ENCODE measurements around the gene KLK3. TPM values are rescaled to one million over a fixed set of nuclear protein-coding genes. Genes with fewer than 3 reads are reported as not detected.

Gene KLK3
- total and polyA plus RNA-seq, 2 of the 4 experiments (the other 2 are of a cell fraction) = not detected

GRCh38 chr19:50829801-50830200 is 24.9 kb upstream of the KLK3 start:
- no peak overlapping the region for H2BK20ac ChIP-seq (ENCODE audit: low read depth, low read length)
- no peak overlapping the region for H3K4ac ChIP-seq (ENCODE audit: low read depth, low read length)
- intact Hi-C loops (cut with micrococcal nuclease) (no loop called here), dilution Hi-C loops (cut with HindIII; ENCODE audit: low sequenced_read_pairs, unreplicated experiment) (no loop called here), in situ Hi-C loops (cut with MboI; ENCODE audit: low sequenced_read_pairs) (no loop called here)
- no peak overlapping the region for H3K23ac ChIP-seq (ENCODE audit: low read depth, low read length)
- H2BK5ac ChIP-seq (ENCODE audit: low read depth, low read length, poor library complexity, severe bottlenecking) = no peak overlapping the region
- no peak for ATAC-seq (ENCODE audit: low read depth)
- no peak overlapping the region for H2AK5ac ChIP-seq (ENCODE audit: low read depth, low read length)
- ChIA-PET CTCF (no interaction called here), POLR2A (ENCODE audit: unreplicated experiment) (no interaction called here)
- no peak for DNase-seq
- no peaks in the 10 kb centered on the region for H3K4me1 ChIP-seq (ENCODE audit: control insufficient read depth, insufficient read depth, low read length)
- no peaks in the 10 kb centered on the region for H4K20me1 ChIP-seq (ENCODE audit: insufficient read depth, low read length)
- peaks cover 1% of the 10 kb centered on the region; the same call in 1 of the 2 replicates for H3K27me3 ChIP-seq (ENCODE audit: control insufficient read depth, insufficient read depth, low read length)
- H3K18ac ChIP-seq (ENCODE audit: low read depth, low read length) = no peak overlapping the region
- H3K4me2 ChIP-seq (ENCODE audit: low read depth, low read length) = no peak overlapping the region
- no peak overlapping the region for H3K4me3 ChIP-seq (ENCODE audit: insufficient read depth, low read depth, low read length)
- no peaks in the 10 kb centered on the region for H3K9me1 ChIP-seq (ENCODE audit: insufficient read depth, low read length)
- H3K14ac ChIP-seq (replicated peaks; ENCODE audit: low read depth, low read length) = no peak overlapping the region
- H3K36me3 ChIP-seq (ENCODE audit: control insufficient read depth, insufficient read depth, low read length) = no peaks in the 10 kb centered on the region
- no peak overlapping the region for H3K27ac ChIP-seq (ENCODE audit: insufficient read depth, low read length)
- no peaks in the 10 kb centered on the region for H3K79me1 ChIP-seq (ENCODE audit: low read depth in 1 of 2, low read length in 2 of 2)
- no peak overlapping the region for H3K56ac ChIP-seq (ENCODE audit: extremely low read depth, insufficient read depth, low read length)
- H4K5ac ChIP-seq (ENCODE audit: low read depth, low read length) = no peak overlapping the region
- WGBS, 2 experiments (ENCODE audit: extremely low coverage in 2 of 2, insufficient read length in 1 of 2) = no CpG with 5 or more reads among the region's 5 CpGs
- no peak overlapping the region for H3K9ac ChIP-seq (ENCODE audit: low read depth, low read length)
- H3K9me3 ChIP-seq (ENCODE audit: control insufficient read depth, insufficient read depth, low read length) = no peaks in the 10 kb centered on the region
- BruUV-seq (replicated peaks) = no TSS peak
- no peak overlapping the region for H2AK9ac ChIP-seq (replicated peaks; ENCODE audit: low read depth, low read length, poor library complexity)
- H2BK120ac ChIP-seq (ENCODE audit: low read depth, low read length) = no peak overlapping the region
- H2AFZ ChIP-seq (replicated peaks; ENCODE audit: low read length, poor library complexity) = no peak overlapping the region
- TF ChIP-seq, protein P1, sequence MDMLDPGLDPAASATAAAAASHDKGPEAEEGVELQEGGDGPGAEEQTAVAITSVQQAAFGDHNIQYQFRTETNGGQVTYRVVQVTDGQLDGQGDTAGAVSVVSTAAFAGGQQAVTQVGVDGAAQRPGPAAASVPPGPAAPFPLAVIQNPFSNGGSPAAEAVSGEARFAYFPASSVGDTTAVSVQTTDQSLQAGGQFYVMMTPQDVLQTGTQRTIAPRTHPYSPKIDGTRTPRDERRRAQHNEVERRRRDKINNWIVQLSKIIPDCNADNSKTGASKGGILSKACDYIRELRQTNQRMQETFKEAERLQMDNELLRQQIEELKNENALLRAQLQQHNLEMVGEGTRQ (IDR thresholded peaks at IDR 0.05; ENCODE audit: low read depth, low read length) = no peak
- TF ChIP-seq RFX5 (IDR thresholded peaks at IDR 0.05; ENCODE audit: low read depth, low read length) (no peak), POLR2A (IDR thresholded peaks at IDR 0.05; ENCODE audit: low read depth, low read length) (no peak), CEBPB (IDR thresholded peaks at IDR 0.05; ENCODE audit: low read depth, low read length) (no peak), SMC3 (IDR thresholded peaks at IDR 0.05; ENCODE audit: low read depth, low read length) (no peak), MAZ (IDR thresholded peaks at IDR 0.05; ENCODE audit: borderline replicate concordance, low read depth, low read length) (no peak), NFE2L2 (IDR thresholded peaks at IDR 0.05; ENCODE audit: low read depth, low read length) (no peak), CHD1 (IDR thresholded peaks at IDR 0.05; ENCODE audit: low read depth, low read length) (no peak), MAFK (IDR thresholded peaks at IDR 0.05; ENCODE audit: low read depth, low read length) (no peak), FOS (IDR thresholded peaks at IDR 0.05; ENCODE audit: low read depth, low read length) (no peak), RAD21 (IDR thresholded peaks at IDR 0.05; ENCODE audit: low read length) (no peak), BHLHE40 (IDR thresholded peaks at IDR 0.05; ENCODE audit: low read depth, low read length) (no peak), MXI1 (IDR thresholded peaks at IDR 0.05; ENCODE audit: borderline replicate concordance, low read depth, low read length) (no peak), RCOR1 (IDR thresholded peaks at IDR 0.05; ENCODE audit: insufficient replicate concordance, low read length) (no peak)
- TF ChIP-seq, protein P2, sequence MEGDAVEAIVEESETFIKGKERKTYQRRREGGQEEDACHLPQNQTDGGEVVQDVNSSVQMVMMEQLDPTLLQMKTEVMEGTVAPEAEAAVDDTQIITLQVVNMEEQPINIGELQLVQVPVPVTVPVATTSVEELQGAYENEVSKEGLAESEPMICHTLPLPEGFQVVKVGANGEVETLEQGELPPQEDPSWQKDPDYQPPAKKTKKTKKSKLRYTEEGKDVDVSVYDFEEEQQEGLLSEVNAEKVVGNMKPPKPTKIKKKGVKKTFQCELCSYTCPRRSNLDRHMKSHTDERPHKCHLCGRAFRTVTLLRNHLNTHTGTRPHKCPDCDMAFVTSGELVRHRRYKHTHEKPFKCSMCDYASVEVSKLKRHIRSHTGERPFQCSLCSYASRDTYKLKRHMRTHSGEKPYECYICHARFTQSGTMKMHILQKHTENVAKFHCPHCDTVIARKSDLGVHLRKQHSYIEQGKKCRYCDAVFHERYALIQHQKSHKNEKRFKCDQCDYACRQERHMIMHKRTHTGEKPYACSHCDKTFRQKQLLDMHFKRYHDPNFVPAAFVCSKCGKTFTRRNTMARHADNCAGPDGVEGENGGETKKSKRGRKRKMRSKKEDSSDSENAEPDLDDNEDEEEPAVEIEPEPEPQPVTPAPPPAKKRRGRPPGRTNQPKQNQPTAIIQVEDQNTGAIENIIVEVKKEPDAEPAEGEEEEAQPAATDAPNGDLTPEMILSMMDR (conservative IDR thresholded peaks at IDR 0.05; ENCODE audit: low read depth, low read length) = no peak
- TF ChIP-seq, protein P3, sequence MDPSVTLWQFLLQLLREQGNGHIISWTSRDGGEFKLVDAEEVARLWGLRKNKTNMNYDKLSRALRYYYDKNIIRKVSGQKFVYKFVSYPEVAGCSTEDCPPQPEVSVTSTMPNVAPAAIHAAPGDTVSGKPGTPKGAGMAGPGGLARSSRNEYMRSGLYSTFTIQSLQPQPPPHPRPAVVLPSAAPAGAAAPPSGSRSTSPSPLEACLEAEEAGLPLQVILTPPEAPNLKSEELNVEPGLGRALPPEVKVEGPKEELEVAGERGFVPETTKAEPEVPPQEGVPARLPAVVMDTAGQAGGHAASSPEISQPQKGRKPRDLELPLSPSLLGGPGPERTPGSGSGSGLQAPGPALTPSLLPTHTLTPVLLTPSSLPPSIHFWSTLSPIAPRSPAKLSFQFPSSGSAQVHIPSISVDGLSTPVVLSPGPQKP (IDR thresholded peaks at IDR 0.05; ENCODE audit: borderline replicate concordance, low read depth, low read length) = no peak
- no peak overlapping the region for H2BK15ac ChIP-seq (ENCODE audit: low read depth, low read length)
- no peak overlapping the region for H4K91ac ChIP-seq (ENCODE audit: insufficient read depth, low read depth, low read length)
- no peak overlapping the region for H4K8ac ChIP-seq (ENCODE audit: low read depth in 2 of 2, low read length in 2 of 2)
